SH-SY5Y (cell line): Measurements from ENCODE around the gene DNAH1.

ENCODE experiments used
- GATA2 ChIP-seq: IDR thresholded peaks from 2 replicates; pipeline ENCODE4 v1.6.1; 2011; ENCODE audit warnings: mild to moderate bottlenecking, low read depth, low read length
- GATA3 ChIP-seq: IDR thresholded peaks from 2 replicates; pipeline ENCODE4 v1.6.1; 2011; ENCODE audit warnings: low read depth, mild to moderate bottlenecking, low read length, moderate library complexity

DNA sequence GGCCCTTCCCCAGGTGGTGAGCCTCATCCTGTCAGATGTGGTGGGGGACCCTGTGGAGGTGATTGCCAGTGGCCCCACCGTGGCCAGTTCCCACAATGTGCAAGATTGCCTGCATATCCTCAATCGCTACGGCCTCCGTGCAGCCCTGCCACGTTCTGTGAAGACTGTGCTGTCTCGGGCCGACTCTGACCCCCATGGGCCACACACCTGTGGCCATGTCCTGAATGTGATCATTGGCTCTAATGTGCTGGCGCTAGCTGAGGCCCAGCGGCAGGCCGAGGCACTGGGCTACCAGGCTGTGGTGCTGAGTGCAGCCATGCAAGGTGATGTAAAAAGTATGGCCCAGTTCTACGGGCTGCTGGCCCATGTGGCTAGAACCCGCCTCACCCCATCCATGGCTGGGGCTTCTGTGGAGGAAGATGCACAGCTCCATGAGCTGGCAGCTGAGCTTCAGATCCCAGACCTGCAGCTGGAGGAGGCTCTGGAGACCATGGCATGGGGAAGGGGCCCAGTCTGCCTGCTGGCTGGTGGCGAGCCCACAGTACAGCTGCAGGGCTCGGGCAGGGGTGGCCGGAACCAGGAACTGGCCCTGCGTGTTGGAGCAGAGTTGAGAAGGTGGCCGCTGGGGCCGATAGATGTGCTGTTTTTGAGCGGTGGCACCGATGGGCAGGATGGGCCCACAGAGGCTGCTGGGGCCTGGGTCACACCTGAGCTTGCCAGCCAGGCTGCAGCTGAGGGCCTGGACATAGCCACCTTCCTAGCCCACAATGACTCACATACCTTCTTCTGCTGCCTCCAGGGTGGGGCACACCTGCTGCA lies 23.7 kb upstream of the DNAH1 start:
- TF ChIP-seq GATA2 (no peak), GATA3 (no peak)
